Endothelial cell of umbilical vein (primary cell): ENCODE results near the gene SIGMAR1.

Source experiments
- JUN ChIP-seq: IDR thresholded peaks from 2 replicates; pipeline ENCODE4 v1.6.1; 2011; ENCODE audit warnings: borderline replicate concordance, low read depth; ENCODE audit not compliant: insufficient read length, insufficient read depth
- MYC ChIP-seq: IDR thresholded peaks from one replicate; pipeline ENCODE4 v1.6.1; 2011; ENCODE audit warnings: mild to moderate bottlenecking, low read depth, low read length
- POLR2A ChIP-seq: IDR thresholded peaks from 2 replicates; pipeline ENCODE4 v1.6.1; 2012; ENCODE audit warnings: low read depth, mild to moderate bottlenecking, control low read depth, low read length
- POLR2AphosphoS5 ChIP-seq: IDR thresholded peaks from 2 replicates; pipeline ENCODE4 v1.6.1; 2012; ENCODE audit warnings: low read depth, mild to moderate bottlenecking, control low read depth, low read length, moderate library complexity; ENCODE audit not compliant: insufficient read depth
- TF ChIP-seq, protein P1 (sequence below): IDR thresholded peaks from 2 replicates; pipeline ENCODE4 v1.6.1; 2011; ENCODE audit not compliant: insufficient read depth, insufficient read length
- TF ChIP-seq, protein P2 (sequence below), 2 donors: IDR thresholded peaks; 1 replicate in 1 of 2; 2 replicates in 1 of 2; pipeline ENCODE4 v1.5.1; 2011; ENCODE audit warnings: low read length in 2 of 2, mild to moderate bottlenecking in 2 of 2, moderate library complexity in 2 of 2, control low read depth in 1 of 2, inconsistent platforms in 1 of 2, low read depth in 1 of 2; ENCODE audit not compliant: insufficient read depth in 1 of 2; ENCODE audit errors: extremely low read depth in 1 of 2

DNA sequence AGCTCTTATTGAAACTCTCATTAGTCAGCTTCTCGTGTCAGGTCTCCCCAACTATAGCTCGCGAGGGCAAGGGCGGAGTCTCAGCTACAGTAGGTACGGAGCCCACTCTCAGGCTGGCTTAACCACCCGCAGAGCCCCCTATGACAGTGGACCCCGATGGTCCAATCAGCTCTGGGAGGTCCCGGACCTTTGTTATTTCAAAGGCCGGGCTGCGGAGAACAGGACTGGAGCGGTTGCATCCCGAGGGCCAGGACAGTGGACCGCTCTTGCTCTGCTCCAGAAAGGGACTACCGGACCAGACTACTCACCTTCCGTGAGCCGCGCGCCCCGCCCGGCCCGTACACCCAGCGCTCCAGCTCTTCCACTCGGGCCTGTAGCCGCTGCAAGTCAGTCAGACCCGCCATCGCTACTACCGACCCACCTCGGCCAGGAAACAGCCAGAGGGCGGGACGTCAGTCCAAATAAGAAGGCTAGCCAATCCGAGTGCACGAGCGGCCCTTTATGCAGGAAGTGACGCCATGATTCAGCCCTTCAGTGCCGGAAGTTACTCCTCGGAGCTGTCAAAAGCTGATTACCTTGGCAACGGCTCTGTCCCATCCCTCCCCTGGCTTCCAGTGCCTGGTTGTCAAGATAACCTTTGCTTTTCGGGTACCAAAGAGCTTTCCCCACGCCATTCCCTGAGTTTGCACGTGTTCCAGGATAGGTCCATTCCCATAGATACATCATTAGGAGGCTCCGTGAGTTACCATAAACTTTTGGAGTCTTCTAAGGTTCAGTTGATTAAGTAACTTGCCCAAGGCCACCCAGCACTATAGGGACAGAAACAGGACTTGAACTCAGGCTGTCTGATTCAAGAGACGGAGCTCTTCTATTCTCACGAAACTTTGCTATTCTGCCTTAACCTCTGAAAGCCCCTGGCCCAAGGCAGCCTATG is 17.3 kb downstream of the SIGMAR1 start, which contains the start of gene DCTN3:
- TF ChIP-seq, protein P1, sequence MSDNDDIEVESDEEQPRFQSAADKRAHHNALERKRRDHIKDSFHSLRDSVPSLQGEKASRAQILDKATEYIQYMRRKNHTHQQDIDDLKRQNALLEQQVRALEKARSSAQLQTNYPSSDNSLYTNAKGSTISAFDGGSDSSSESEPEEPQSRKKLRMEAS, result no peak
- TF ChIP-seq POLR2AphosphoS5, result peak; percentile 70
- TF ChIP-seq, protein P2, sequence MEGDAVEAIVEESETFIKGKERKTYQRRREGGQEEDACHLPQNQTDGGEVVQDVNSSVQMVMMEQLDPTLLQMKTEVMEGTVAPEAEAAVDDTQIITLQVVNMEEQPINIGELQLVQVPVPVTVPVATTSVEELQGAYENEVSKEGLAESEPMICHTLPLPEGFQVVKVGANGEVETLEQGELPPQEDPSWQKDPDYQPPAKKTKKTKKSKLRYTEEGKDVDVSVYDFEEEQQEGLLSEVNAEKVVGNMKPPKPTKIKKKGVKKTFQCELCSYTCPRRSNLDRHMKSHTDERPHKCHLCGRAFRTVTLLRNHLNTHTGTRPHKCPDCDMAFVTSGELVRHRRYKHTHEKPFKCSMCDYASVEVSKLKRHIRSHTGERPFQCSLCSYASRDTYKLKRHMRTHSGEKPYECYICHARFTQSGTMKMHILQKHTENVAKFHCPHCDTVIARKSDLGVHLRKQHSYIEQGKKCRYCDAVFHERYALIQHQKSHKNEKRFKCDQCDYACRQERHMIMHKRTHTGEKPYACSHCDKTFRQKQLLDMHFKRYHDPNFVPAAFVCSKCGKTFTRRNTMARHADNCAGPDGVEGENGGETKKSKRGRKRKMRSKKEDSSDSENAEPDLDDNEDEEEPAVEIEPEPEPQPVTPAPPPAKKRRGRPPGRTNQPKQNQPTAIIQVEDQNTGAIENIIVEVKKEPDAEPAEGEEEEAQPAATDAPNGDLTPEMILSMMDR (IDR thresholded peaks at IDR 0.05; ENCODE audit: extremely low read depth in 1 of 2, insufficient read depth in 1 of 2, low read depth in 1 of 2, low read length in 2 of 2), result no peak
- peak; percentile 55 for TF ChIP-seq POLR2A
- no peak for TF ChIP-seq JUN
- no peak for TF ChIP-seq MYC
